ENCODE data around the gene TECR. TPM values are rescaled to one million over a fixed set of nuclear protein-coding genes. Genes with fewer than 3 reads are reported as not detected.

Gene TECR
- total RNA-seq, 3 donors from 2014 or later (not counting 1 experiment from before 2014, with no cell fraction given): 123 to 158 (median 131) TPM

DNA sequence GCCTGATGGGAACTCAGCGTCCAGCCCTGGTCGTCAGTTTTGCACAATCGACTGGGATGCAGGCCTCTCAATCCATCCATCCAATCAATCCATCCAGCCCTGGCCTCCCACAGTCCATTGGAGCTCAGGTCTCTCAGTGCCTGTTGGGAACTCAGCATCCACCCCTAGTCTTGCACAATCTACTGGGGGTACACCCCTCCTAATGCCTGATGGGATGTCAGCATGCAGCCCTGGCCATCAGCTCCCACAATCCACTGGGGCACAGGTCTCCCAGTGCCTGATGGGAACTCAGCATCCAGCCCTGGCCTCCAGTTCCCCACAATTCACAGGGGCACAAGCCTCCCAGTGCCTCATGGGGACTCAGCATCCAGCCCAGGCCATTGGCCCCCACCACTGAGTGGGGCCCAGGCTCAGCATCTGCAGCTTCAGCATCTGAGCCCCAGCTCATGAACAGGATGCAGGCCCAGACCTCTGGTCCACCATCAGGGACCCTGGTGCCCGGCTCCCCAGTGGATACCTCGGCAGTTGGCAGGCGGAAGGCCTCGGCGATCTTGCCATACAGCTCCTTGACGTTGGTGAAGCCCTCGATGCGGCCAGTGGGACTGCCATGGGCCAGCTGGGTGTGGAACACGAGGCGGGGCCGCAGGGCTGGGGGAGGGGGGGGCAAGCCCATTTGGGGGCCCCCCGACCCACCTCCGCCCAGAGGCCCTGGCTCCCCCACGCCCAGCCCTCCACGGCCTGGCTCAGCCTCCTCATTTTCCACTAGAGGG is 47.0 kb upstream of the TECR start:
- no peaks in the 10 kb centered on the region for H3K9me3 ChIP-seq (ENCODE audit: control insufficient read depth, insufficient read depth, low read length)
- ATAC-seq (no peak), DNase-seq (no peak)
- H3K36me3 ChIP-seq (ENCODE audit: control insufficient read depth, insufficient read depth, low read length): peaks cover 13% of the 10 kb centered on the region
- no peaks in the 10 kb centered on the region for H3K27me3 Mint-ChIP-seq (ENCODE audit: low read depth in 2 of 2)
- H3K4me1 Mint-ChIP-seq: peaks cover 6 to 14% of the 10 kb centered on the region in 2 donors
- 95% methylated on average over 18 of the region's 18 CpGs for WGBS (ENCODE audit: insufficient coverage)
- no peak overlapping the region for H3K4me3 ChIP-seq (ENCODE audit: low read length)
- no peaks in the 10 kb centered on the region for H3K36me3 Mint-ChIP-seq
- intact Hi-C loops (cut with micrococcal nuclease): no loop called here
- peaks cover 20% of the 10 kb centered on the region for H3K4me1 ChIP-seq (ENCODE audit: control insufficient read depth, insufficient read depth, low read length)
- no peaks in the 10 kb centered on the region for H3K9me3 Mint-ChIP-seq
- no peak overlapping the region for H3K27ac Mint-ChIP-seq
- TF ChIP-seq, protein P1, sequence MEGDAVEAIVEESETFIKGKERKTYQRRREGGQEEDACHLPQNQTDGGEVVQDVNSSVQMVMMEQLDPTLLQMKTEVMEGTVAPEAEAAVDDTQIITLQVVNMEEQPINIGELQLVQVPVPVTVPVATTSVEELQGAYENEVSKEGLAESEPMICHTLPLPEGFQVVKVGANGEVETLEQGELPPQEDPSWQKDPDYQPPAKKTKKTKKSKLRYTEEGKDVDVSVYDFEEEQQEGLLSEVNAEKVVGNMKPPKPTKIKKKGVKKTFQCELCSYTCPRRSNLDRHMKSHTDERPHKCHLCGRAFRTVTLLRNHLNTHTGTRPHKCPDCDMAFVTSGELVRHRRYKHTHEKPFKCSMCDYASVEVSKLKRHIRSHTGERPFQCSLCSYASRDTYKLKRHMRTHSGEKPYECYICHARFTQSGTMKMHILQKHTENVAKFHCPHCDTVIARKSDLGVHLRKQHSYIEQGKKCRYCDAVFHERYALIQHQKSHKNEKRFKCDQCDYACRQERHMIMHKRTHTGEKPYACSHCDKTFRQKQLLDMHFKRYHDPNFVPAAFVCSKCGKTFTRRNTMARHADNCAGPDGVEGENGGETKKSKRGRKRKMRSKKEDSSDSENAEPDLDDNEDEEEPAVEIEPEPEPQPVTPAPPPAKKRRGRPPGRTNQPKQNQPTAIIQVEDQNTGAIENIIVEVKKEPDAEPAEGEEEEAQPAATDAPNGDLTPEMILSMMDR (IDR thresholded peaks at IDR 0.05): no peak
- H3K27ac ChIP-seq (ENCODE audit: low read length): no peak overlapping the region
- H3K27me3 ChIP-seq (ENCODE audit: control insufficient read depth, insufficient read depth, low read length): no peaks in the 10 kb centered on the region
- no peak overlapping the region for H3K4me3 Mint-ChIP-seq

DNA sequence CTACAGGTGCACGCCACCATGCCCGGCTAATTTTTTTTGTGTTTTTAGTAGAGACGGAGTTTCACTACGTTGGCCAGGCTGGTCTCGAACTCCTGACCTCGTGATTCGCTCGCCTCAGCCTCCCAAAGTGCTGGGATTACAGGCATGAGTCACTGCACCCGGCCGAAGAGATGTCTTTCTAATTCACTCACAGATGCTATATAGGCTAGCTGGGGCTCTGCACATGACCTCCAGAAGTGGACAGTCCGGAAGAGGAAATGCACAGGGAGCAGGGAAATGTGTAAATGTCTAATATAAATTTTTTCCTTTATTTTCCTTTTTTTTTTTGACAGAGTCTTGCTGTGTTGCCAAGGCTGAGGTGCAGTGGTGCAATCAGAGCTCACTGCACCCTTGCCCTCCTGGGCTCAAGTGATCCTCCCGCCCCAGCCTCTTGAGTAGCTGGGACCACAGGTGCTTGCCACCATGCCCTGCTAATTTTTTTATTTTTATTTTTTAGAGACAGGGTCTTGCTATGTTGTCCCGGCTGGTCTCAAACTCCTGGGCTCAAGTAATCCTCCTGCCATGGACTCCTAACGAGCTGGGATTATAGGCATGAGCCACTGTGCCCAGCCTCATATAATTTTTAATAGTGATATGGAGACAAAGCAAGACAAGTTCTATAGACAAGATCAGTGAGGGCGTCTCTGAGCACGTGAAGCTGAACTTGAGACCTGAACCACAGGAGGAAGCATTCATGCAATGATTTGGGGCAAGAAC is 41.8 kb upstream of the TECR start:
- ATAC-seq (no peak), DNase-seq (no peak)
- Histone ChIP-seq H3K9me3 (ENCODE audit: control insufficient read depth, insufficient read depth, low read length) (no peaks in the 10 kb centered on the region), H3K27me3 (ENCODE audit: control insufficient read depth, insufficient read depth, low read length) (no peaks in the 10 kb centered on the region), H3K27ac (ENCODE audit: low read length) (no peak overlapping the region), H3K4me1 (ENCODE audit: control insufficient read depth, insufficient read depth, low read length) (peaks cover 5% of the 10 kb centered on the region), H3K4me3 (ENCODE audit: low read length) (no peak overlapping the region), H3K36me3 (ENCODE audit: control insufficient read depth, insufficient read depth, low read length) (no peaks in the 10 kb centered on the region)
- TF ChIP-seq, protein P1 (IDR thresholded peaks at IDR 0.05): no peak
- 93% methylated on average over 15 of the region's 16 CpGs for WGBS (ENCODE audit: insufficient coverage)
- no peak overlapping the region for H3K27ac Mint-ChIP-seq
- peaks cover 6 to 12% of the 10 kb centered on the region in 2 donors for H3K4me1 Mint-ChIP-seq
- intact Hi-C loops (cut with micrococcal nuclease): loop anchor here (2.0 kb wide), 1 partner anchor 291 kb away; no protein-coding TSS in a partner anchor
- H3K4me3 Mint-ChIP-seq: no peak overlapping the region
- no peaks in the 10 kb centered on the region for H3K9me3 Mint-ChIP-seq
- no peaks in the 10 kb centered on the region for H3K36me3 Mint-ChIP-seq
- H3K27me3 Mint-ChIP-seq (ENCODE audit: low read depth in 2 of 2): no peaks in the 10 kb centered on the region

DNA sequence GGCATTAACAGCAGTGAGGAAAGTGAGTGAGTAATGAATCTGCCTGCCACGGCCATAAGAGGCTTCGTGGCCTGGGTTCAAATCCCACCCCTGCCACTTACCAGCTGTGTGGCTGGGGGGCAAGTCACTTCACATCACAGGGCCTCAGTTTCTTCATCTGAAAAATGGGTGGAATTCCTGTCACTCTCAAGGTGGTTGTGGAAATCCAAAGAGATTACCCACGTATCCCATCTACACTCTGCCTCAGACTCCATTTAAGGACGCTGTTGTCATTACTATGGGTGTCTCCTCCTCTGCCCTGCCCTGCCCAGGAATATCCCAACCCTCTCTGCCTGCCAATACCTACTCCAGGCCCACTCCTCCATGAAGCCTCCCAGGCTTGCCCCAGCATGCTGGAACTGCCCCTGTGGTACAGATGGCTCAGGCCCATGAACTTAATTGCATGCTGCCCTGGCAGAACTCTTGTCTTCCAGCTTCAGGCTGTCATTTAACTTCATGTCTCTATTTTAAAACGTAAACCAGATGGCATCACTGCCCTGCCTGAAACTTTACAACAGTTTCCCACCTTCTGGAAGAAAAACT is 36.5 kb upstream of the TECR start:
- no peak for DNase-seq
- Histone ChIP-seq H3K4me1 (ENCODE audit: control insufficient read depth, insufficient read depth, low read length) (peaks cover 24% of the 10 kb centered on the region), H3K4me3 (ENCODE audit: low read length) (no peak overlapping the region), H3K9me3 (ENCODE audit: control insufficient read depth, insufficient read depth, low read length) (no peaks in the 10 kb centered on the region), H3K27ac (ENCODE audit: low read length) (no peak overlapping the region), H3K36me3 (ENCODE audit: control insufficient read depth, insufficient read depth, low read length) (no peaks in the 10 kb centered on the region), H3K27me3 (ENCODE audit: control insufficient read depth, insufficient read depth, low read length) (no peaks in the 10 kb centered on the region)
- Mint-ChIP-seq H3K4me1 (peaks cover 15 to 35% of the 10 kb centered on the region in 2 donors), H3K4me3 (no peak overlapping the region), H3K9me3 (no peaks in the 10 kb centered on the region), H3K36me3 (no peaks in the 10 kb centered on the region), H3K27me3 (ENCODE audit: low read depth in 2 of 2) (no peaks in the 10 kb centered on the region), H3K27ac (peak overlapping the region; percentile 24 to 38)
- no peak for ATAC-seq
- whole genome bisulfite sequencing (ENCODE audit: insufficient coverage): 94% methylated on average over 3 of the region's 5 CpGs
- TF ChIP-seq, protein P1 (IDR thresholded peaks at IDR 0.05): no peak
- intact Hi-C loops (cut with micrococcal nuclease): no loop called here

Measured in natural killer cell (primary cell).